WERI-Rb-1 (cell line): ENCODE results near the gene PROSER3.
"Not testable (repeated sequence)": the region's sequence is repeated elsewhere in the genome, so short reads cannot be mapped to it uniquely, and the experiment has no call there.

Source experiments
- DNase-seq: peaks from one replicate; pipeline ENCODE4 v3.0.0-alpha.2; 2020
- H3K27ac ChIP-seq: fragments of 250-450 bp; sonication (Bioruptor Pico); 2 replicates; pipeline ENCODE4 v1.5.1; 2020; ENCODE audit warnings: mild to moderate bottlenecking, moderate library complexity
- H3K27me3 ChIP-seq: fragments of 250-450 bp; sonication (Bioruptor Pico); 2 replicates; pipeline ENCODE4 v1.5.1; 2021; ENCODE audit warnings: mild to moderate bottlenecking, low read depth, moderate library complexity; ENCODE audit not compliant: insufficient read depth, severe bottlenecking
- H3K36me3 ChIP-seq: fragments of 250-450 bp; sonication (Bioruptor Pico); 2 replicates; pipeline ENCODE4 v1.5.1; 2020; ENCODE audit warnings: mild to moderate bottlenecking, moderate library complexity
- H3K4me3 ChIP-seq: 2 replicates; pipeline ENCODE4 v1.5.1; 2011; ENCODE audit warnings: low read depth, mild to moderate bottlenecking, control low read depth, low read length
- H3K9me3 ChIP-seq: fragments of 250-450 bp; sonication (Bioruptor Pico); 2 replicates; pipeline ENCODE4 v1.5.1; 2021; ENCODE audit warnings: mild to moderate bottlenecking, moderate library complexity; ENCODE audit not compliant: severe bottlenecking
- CTCF ChIP-seq: IDR thresholded peaks from 2 replicates; pipeline ENCODE4 v1.5.1; 2011; ENCODE audit warnings: low read depth, mild to moderate bottlenecking, control low read depth, inconsistent platforms, low read length

The PROSER3 gene

DNA sequence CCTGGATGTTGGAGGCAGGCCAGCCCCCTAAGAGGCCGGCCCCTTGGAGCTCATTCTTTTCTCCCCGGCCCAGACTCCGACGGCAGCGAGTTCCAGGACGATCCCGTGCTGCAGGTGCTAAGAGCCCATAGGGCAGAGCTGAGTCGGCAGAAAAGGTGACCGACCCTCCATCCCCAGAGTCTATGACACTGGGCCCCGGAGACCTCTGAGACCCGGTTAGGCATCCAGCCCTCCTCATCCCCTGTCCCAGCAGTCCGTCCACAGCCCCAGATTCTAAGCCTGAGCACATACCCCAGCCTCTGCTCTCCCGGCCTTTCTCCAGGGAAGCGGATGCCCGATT, 10.1 kb downstream of the PROSER3 start:
- Histone ChIP-seq H3K27ac (no peak overlapping the region), H3K36me3 (peaks cover 35% of the 10 kb centered on the region), H3K4me3 (no peak overlapping the region), H3K9me3 (no peaks in the 10 kb centered on the region), H3K27me3 (no peaks in the 10 kb centered on the region)
- no peak for DNase-seq
- TF ChIP-seq CTCF = no peak

GRCh38 chr19:35772362-35772761, 14.4 kb downstream of the PROSER3 start:
- DNase-seq, H3K27me3 ChIP-seq, H3K27ac ChIP-seq, H3K9me3 ChIP-seq, H3K4me3 ChIP-seq: not testable (repeated sequence)
- H3K36me3 ChIP-seq = peaks cover 16% of the 10 kb centered on the region

DNA sequence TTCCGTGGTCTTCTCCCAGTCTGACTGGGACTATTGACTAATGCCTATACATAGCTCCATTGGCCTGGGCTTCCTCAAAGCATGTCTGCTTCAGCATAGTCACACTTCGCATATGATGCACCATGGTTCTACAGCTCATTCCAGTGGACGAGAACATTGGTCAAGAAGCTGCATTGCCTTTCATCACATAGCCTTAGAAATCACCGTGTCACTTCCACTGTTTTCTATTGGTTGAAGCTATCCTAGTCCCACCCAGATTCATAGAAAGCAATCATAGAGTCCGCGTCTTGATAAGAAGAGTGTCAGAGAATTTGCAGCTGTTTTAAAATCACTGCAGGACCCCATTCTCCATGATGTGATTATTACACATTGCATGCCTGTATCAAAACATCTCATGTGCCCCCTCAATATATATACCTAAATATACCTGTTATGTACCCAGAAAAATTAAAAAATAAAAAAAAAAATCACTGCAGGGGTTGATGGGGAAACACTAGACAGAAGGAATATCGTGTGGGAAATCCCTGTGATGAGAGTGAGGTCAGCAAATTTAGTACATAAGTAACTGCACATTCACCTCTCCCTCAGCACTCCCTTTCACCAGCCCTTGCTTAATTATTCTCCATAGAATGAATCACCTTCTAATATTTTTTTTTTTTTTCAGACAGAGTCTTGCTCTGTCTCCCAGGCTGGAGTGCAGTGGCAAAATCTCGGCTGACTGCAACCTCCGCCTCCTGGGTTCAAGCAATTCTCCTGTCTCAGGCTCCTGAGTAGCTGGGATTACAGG, 15.2 kb downstream of the PROSER3 start:
- Histone ChIP-seq H3K36me3 (peaks cover 17% of the 10 kb centered on the region), H3K4me3 (no peak overlapping the region), H3K9me3 (no peaks in the 10 kb centered on the region), H3K27ac (no peak overlapping the region), H3K27me3 (no peaks in the 10 kb centered on the region)
- no peak for TF ChIP-seq CTCF
- no peak for DNase-seq

GRCh38 chr19:35774274-35775045, 16.5 kb downstream of the PROSER3 start:
- peak overlapping the region; percentile 55 for H3K27ac ChIP-seq
- peaks cover 25% of the 10 kb centered on the region for H3K36me3 ChIP-seq
- peak; percentile 77 for DNase-seq
- TF ChIP-seq CTCF = no peak
- no peaks in the 10 kb centered on the region for H3K9me3 ChIP-seq
- H3K27me3 ChIP-seq = no peaks in the 10 kb centered on the region
- H3K4me3 ChIP-seq = peak overlapping the region; percentile 41

GRCh38 chr19:35775046-35775297, 17.0 kb downstream of the PROSER3 start:
- H3K36me3 ChIP-seq = peaks cover 30% of the 10 kb centered on the region
- no peak for TF ChIP-seq CTCF
- peak overlapping the region; percentile 41 for H3K4me3 ChIP-seq
- no peaks in the 10 kb centered on the region for H3K27me3 ChIP-seq
- no peaks in the 10 kb centered on the region for H3K9me3 ChIP-seq
- H3K27ac ChIP-seq = peak overlapping the region; percentile 55
- DNase-seq = no peak

DNA sequence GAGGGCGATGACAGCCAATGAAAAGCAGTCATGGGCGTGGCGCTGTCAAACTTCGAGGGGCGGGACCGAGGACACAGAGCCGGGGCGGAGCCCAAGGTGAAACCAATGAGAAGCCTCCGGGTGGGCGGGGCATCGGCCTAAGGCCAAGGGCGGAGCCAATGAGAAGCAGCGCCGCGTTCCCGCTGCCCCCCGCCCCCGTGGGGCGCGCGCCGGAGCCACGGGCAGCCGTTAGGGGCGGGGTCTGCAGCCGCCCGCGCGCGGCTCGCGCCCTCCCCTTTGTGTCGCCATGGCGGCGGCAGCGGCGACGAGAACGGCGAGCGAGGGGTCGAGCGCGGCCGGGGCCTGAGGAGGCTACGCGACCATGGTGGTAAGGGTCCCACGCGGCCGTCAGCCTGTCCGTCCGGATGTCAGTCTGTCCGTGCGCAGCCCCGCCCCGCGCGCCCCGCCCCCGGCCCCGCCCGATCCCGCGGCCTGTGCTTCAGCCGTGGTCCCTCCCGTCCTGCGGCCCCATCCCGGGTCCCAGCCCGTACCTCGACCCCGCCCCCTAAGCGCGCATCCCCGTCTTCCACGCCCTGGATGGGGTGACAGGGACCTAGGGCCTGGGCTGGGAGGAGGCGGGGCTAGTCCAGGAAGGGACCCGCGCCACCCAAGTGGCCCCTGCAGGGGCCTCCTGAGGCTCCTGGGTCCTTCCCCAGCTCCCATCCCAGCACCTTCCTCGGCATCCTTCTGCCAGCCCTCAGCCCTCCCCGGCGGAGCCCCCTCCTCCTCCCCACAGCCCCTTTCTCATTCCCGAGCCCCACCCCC, 17.5 kb downstream of the PROSER3 start, which contains the start of gene ARHGAP33:
ARHGAP33 (plus strand) TSS at position 267 of the 804 bp plus-strand sequence; CDS start at position 362, 95 bp downstream.
- TF ChIP-seq CTCF = no peak
- Histone ChIP-seq H3K4me3 (peak within 1 kb of the TSS; percentile 78), H3K27me3 (no peaks in the 10 kb centered on the region), H3K36me3 (peaks cover 34% of the 10 kb centered on the region), H3K27ac (peak within 1 kb of the TSS; percentile 70), H3K9me3 (no peaks in the 10 kb centered on the region)
- DNase-seq = peak; percentile 99
